Panc1 (cell line): ENCODE data around the gene LYPD4.

Experiments used
- POLR2AphosphoS5 ChIP-seq: IDR thresholded peaks from 2 replicates; pipeline ENCODE4 v1.6.1; 2012; ENCODE audit warnings: mild to moderate bottlenecking, low read depth, low read length, moderate library complexity
- SIN3A ChIP-seq: IDR thresholded peaks from 2 replicates; pipeline ENCODE4 v1.6.1; 2012; ENCODE audit warnings: low read depth, mild to moderate bottlenecking, low read length, moderate library complexity, borderline replicate concordance; ENCODE audit not compliant: insufficient read depth
- TF ChIP-seq, protein P1 (sequence below): fragments of 450-650 bp; IDR thresholded peaks from 2 replicates; pipeline ENCODE4 v1.5.1; 2017; ENCODE audit warnings: mild to moderate bottlenecking
- TF ChIP-seq, protein P2 (sequence below), 2 experiments: IDR thresholded peaks; 2 replicates each; pipeline ENCODE4 v1.6.1; 2011 to 2012; ENCODE audit warnings: low read depth in 2 of 2, control low read depth in 1 of 2, low read length in 1 of 2, mild to moderate bottlenecking in 1 of 2, moderate library complexity in 1 of 2; ENCODE audit not compliant: insufficient read depth in 1 of 2

DNA sequence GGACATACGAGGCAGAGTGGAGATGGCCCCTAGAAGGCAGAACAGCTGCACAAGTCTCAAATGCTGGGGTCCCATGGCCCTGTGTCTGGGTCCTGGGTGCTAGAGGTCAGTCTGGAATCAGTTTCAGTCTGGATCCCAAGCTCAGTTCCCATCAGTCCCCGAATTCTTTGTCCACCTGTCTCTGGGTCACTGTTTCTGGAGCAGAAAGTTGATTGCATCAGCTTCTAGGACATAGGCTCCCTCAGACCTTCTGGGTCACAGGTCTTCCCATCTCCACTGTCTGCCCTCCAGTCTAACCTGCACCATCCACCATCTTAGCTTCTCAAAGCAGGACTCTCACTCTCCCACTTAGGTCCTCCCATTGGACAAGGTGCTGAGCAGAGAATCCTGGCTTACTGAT, 5.3 kb downstream of the LYPD4 start:
- TF ChIP-seq, protein P1, sequence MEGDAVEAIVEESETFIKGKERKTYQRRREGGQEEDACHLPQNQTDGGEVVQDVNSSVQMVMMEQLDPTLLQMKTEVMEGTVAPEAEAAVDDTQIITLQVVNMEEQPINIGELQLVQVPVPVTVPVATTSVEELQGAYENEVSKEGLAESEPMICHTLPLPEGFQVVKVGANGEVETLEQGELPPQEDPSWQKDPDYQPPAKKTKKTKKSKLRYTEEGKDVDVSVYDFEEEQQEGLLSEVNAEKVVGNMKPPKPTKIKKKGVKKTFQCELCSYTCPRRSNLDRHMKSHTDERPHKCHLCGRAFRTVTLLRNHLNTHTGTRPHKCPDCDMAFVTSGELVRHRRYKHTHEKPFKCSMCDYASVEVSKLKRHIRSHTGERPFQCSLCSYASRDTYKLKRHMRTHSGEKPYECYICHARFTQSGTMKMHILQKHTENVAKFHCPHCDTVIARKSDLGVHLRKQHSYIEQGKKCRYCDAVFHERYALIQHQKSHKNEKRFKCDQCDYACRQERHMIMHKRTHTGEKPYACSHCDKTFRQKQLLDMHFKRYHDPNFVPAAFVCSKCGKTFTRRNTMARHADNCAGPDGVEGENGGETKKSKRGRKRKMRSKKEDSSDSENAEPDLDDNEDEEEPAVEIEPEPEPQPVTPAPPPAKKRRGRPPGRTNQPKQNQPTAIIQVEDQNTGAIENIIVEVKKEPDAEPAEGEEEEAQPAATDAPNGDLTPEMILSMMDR, result no peak
- no peak for TF ChIP-seq POLR2AphosphoS5
- no peak for TF ChIP-seq SIN3A
- TF ChIP-seq, protein P2, sequence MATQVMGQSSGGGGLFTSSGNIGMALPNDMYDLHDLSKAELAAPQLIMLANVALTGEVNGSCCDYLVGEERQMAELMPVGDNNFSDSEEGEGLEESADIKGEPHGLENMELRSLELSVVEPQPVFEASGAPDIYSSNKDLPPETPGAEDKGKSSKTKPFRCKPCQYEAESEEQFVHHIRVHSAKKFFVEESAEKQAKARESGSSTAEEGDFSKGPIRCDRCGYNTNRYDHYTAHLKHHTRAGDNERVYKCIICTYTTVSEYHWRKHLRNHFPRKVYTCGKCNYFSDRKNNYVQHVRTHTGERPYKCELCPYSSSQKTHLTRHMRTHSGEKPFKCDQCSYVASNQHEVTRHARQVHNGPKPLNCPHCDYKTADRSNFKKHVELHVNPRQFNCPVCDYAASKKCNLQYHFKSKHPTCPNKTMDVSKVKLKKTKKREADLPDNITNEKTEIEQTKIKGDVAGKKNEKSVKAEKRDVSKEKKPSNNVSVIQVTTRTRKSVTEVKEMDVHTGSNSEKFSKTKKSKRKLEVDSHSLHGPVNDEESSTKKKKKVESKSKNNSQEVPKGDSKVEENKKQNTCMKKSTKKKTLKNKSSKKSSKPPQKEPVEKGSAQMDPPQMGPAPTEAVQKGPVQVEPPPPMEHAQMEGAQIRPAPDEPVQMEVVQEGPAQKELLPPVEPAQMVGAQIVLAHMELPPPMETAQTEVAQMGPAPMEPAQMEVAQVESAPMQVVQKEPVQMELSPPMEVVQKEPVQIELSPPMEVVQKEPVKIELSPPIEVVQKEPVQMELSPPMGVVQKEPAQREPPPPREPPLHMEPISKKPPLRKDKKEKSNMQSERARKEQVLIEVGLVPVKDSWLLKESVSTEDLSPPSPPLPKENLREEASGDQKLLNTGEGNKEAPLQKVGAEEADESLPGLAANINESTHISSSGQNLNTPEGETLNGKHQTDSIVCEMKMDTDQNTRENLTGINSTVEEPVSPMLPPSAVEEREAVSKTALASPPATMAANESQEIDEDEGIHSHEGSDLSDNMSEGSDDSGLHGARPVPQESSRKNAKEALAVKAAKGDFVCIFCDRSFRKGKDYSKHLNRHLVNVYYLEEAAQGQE (IDR thresholded peaks at IDR 0.05; ENCODE audit: insufficient read depth in 1 of 2, low read depth in 2 of 2, low read length in 1 of 2), result no peak
